GM03348 (cell line): ENCODE measurements around the gene PCSK6.

Experiments used
- DNase-seq: peaks from one replicate; pipeline ENCODE4 v3.0.0; 2012; ENCODE audit warnings: low spot score

Gene PCSK6

DNA sequence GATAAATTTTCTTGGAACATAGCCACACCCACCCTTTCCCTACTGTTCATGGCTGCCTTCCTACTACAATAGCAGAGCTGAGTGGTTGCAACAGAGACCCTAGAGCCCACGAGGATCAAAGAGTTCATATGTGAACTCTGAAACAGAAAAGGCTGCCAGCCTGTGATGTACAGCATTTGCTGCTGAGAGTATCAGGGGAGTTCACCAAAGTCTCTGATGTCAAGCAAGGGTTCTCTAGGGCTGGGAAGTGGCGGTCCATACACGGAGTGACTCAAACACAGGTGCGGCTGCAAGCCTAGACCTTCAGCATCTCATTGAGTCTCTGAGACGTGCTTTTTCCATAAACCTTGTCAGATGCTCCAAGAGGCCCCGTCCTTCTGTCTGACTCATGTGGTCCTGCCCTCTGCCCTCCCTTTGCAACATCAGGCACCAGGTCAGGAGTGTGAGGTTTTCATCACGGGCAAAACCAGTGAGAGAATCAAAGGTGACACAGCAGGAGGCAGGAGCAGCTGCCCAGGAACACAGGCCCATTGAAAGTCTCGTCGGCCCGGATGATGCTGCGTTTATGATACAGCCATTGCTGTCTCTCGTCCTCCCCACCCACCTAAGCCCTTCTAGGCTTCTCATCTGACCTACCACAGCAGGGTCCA lies 42.9 kb downstream of the PCSK6 start:
- DNase-seq = no peak

DNA sequence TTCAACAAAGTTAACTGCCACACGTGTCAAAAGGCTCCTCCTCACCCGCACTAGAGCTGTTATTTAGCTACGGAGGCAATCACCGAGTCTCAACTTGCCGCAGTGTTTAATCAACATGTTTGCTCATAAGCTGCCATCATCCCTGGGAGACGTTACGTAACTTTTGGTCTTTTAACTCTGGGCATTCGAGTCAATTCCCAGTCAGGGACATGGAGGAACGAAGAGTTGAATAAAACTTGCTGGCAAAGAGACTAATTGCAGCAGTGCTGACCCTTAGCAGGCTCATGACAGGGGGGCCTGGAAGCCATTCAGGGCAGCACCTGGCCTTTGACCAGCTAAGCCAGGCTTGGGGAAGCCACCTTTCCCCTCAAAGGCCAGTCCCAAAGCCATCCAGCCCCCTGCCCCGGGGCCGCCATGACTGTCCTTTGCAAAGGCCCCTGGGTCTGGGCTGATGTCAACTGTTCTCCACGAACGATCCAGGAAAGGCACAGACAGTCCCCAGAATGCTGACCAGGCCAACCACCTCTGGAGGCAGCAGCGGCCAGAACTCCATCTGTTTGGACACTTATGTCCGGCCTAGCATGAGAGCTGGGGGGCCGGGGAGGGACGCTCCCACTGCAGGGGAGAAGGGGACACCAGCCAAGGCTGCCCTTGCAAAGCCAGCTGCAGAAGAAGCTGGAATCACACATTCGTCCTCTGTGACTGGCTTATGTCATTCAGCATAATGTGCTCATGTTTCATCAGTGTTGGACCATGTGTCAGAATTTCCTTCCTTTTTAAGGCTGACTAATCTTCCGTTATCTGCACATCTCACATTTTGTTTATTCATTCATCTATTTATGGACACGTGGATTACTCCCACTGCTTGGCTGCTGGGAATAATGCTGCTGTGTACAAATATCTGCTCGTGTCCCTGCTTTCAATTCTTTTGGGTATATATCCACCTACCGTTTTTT lies 43.7 kb downstream of the PCSK6 start:
- DNase-seq = peak; percentile 30

DNA sequence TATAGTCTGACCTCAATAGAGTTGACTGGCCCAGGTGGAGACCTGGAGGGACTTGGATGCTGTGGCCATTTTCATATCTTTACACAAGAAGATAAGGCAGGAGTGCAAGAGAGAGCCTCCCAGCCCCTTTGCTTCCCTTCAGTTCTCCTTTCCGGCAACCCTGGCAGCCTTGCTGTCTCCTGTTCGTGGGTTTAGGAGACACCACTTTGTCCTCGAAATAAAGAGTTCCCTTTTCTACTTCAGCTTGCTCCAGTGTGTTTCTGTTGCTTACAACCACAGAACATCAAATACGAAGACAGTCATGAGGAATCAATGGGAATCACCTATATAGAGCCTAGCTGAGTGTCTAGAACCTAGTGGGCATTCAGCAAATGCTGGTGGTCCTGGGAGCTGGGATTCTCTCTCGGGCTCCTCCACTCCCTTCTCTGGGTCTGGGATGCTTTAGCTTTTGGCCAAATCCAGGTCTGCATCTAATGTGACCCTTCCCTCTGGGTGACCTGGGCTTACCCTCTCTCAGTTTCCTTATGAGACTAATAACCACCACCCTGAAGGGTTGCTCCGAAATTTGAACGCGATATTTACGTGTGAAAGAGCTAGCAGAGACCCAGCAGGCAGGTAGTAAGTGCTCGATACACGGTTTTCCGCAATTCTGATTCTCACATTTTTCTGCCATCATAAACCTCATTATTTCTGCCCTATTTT lies 44.5 kb downstream of the PCSK6 start:
- DNase-seq = no peak

DNA sequence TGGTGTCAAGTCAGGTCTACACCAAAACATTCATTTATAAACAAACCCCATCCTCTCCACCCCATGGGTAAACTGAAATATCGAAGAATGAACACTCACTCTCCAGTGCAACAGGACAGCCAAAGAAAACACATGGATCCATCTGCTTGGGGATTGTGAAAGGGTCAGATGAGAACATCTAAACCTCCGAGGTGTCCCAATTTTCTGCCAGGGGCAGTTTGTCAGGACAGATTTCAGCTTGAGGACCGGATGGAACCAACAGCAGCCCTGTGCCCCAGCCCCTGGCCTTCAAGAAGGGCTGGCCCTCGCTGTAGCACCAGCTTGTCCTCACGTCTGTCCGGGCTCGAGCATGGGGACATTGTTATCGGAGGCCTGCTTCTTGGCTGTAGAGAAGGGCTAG lies 45.5 kb downstream of the PCSK6 start:
- DNase-seq = no peak

DNA sequence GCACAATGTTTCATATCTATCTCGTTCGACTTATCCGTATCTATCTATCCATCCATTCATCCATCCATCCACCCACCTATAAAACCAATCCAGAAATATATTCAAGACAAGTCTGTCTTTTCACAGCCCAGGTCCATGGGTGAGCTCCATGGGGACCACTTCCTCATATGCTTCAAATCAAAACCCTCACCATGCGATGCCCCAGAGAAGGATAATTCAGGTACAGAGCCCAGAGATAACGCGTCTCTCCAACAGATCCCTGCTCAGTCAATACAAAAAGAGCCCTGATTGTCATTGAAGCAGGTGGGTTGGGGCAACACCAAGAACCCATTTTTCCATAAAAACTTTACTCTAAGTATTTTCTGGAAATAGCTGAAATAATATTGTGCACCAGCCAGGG lies 47.2 kb downstream of the PCSK6 start:
- no peak for DNase-seq

DNA sequence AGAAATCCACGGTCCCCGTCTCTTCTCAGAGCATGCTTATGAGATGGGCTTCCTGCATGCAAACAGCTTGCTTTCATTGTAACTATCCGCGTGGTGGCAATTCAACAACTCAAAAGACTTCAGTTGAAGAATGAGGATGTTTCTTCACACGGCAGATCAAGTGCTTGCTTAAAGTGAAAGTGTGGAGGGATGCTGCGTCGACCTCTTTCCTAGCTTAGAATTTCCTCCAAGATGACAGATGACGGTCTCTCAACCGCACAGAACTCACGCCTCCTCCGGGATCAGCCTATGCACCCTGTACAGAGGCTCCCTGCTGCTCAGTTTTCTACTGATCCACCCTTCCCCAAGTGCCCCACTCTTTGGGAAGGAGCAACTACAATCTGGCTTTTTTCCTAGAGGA lies 47.8 kb downstream of the PCSK6 start:
- no peak for DNase-seq

DNA sequence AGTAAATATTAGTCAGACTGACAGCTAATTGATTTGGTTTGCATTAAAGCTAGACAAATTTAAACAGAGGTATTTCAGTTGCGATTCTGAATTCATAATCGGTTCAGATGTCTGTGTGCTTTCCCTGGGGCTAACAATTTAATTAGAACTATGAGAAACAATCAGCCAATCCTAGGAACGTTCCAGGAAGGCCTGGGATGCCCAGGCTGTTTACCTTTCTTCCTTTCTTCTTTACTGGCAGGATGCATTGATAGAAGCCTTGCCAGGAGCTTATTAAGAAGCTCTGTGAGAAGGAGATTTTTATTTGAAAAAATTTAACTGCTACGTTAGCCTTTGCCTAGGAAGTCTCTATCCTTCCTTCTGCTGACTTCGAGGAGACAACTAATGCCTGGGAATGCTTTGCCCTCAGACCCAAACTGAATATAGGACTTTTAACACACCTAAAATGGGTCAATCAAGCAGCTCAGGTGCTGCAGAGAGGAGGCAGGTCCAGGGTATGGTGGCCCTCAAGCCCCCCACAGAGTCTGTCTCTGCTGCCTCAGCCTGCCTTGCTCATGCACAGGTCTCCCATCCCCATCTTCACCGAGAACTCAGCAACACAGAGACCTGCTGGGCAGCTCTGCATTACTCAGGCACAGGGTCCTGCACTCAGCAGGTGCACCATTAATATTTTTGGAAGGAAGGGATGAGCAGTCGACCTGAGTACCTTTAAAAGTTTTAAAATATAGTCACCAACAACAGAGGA lies 48.5 kb downstream of the PCSK6 start:
- DNase-seq = no peak

DNA sequence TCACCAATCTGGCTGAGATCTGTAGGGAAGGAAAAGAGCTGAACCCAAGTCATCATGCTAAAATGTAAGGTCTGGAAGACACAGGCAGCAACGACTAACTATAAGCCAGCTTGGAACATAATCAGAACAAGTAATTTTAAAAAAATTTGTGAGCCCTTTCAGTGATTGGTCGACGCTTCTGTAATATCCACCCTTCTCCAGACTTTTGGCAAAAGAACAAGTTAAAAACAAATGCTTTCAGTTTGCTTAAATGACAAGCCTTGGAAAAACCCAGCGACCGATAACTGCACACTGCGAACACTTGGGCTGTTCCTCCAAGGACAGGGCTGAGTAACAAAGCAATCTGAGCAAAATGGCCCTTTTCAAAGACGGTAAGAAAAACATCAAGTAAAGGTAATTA lies 49.6 kb downstream of the PCSK6 start:
- peak; percentile 87 for DNase-seq

DNA sequence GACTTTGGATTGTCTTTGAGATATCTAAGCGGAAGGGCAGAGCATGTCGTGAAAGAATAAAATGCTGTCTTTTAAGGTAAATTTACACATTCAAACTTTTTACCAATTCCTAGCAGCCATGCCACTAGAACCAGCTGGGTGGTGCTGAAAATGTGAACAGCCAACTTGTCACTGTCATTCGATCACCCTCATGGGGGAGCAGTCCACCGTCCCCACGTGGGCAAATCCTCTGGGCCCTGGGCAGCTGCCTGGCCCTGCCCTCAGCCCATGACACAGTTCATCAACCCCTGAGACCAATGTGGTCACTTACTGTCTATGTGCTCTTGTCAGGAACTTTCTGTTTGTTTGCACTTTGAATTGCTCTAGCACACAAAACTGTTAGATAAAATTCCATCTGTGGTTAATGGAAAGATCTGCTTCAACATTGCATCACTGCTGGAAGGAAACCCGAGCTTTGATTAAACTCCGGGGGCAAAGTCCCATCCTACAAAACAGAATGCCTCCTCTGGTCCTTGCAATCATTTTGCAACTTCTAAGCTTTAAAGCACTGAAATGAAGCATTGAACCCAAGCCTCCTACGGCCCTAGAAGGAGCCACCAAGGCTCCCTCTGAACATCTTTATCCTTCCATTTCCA lies 50.1 kb downstream of the PCSK6 start:
- peak; percentile 60 for DNase-seq

DNA sequence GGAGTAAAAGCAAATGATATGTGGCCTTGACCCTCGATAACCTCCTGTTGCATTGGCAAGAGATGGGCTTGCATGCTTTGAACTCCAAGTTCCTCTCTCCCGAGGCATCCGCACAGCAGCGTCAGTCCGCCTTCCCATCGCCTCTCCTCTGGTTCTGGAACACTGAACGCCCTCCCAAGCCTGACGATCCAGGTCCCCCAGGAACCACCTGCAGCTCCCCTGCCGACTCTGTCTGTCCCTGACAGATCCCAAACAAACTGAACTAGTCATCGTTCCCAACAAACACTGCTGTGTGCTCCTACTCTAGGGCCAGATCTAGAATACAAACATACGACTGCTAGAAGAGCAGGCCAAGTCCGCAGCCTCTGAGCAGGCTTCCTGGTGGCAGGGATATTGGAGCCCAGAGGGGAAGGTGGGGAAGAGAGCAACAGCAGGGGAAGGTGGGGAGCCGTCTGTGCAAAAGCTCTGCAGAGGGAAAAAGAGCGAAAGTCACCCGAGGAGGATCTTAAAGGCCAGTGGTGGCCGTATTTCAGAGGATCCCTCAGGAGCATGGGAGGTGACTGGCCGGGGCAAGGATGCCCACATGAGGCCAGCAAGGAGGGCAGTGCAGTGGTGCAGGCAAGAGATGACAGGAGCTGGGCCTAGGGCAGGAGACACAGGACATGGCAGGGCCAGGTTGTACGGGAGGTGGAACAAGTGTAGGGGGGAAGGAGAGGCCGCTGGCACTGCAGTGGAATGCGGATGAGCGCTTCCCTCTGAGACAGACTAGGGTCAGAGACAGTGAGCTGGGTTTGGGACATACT lies 50.8 kb downstream of the PCSK6 start:
- DNase-seq = no peak

DNA sequence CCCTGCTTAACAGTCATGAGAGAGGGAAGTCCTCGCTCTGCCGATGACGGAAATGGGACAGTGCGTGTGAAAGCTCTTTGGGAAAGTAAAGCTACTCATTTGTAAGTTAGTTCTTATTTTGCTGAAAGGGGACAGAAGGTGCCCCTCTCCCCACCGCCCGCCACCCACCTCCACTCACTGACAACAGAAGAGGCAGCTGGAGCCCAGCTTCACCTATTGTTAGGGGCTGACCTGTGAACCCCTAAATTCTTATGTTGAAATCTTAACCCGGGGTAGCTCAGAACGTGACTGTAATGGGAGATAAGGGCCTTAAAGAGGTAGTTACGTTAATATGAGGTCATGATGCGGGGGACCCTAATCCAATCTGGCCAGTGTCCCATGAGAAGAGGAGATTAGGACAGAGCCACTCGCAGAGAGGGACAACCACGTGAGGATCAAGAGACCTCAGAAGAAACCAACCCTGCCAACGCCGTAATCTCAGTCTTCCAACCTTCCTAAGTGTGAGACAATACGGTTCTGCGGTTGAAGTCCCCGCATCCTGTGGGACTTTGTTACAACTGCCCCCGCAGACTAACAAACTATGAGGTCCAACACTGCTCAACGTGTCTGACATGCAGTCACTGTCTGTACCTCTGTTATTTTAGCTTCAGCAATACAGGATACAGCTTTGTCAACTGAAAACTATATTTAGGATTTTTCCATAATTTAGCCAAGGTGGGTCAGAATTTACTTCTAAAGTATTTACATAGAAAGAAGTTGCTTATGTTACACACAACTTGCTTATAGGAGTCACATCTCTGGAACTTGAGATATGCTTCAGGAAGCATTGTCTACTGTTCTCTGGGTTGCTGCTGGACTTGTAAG lies 51.7 kb downstream of the PCSK6 start:
- DNase-seq = no peak

DNA sequence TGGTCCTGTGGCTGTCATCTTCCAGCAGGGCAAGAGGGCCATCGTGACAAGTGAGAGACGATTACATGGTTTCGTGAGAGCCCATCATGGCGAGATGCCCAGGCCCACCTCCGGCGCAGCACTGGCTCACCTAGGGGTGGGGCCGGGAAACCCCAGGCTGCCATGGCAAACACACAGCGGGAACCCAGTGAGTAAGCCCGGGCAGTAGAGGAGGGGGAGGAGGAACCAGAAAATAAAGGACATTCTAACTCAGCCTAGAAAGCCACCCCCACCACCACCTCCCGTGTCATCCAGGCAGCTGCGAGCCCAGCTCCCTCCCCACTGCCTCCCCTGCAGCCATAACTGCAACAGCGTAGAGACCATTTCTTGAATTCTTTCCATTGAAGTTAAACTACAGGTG lies 52.3 kb downstream of the PCSK6 start:
- no peak for DNase-seq

DNA sequence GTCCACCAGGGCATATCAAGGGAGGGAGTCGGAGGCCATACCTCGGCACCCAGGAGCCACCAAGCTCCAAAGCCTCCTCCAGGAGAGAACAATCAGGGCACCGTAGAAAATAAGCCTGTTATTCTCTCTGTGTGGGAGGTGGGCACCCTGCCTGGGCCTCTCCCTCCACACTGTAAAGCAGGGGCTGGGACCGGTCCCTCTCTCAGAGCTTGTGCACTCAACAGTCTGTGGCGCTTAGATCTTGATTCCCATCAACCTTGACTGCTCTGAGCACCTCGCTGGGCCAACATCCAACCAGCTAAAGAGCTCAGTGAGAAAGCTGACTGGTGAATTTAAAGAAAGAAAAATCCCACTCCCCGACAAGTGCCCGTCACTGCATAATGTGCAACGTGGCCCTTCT lies 53.0 kb downstream of the PCSK6 start:
- no peak for DNase-seq

DNA sequence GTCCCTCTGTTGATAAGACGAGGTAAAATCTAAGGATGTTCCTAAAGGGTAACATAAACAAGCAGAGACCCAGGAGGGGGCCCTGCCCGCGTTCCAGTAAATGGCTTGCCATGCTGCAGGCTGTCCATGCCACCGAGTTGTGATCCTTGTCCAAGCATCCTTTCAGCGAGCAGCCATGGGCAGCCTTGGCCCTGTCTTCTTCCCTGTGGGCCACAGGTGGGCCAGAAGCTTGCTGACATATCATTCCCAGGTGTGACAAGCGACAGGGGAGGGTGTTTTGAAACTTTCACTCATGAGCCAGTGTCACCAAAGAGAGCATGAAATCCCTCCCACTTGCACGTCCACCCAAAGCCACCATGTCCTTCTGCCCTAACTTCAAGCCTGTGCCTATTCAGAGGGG lies 53.7 kb downstream of the PCSK6 start:
- DNase-seq = no peak

DNA sequence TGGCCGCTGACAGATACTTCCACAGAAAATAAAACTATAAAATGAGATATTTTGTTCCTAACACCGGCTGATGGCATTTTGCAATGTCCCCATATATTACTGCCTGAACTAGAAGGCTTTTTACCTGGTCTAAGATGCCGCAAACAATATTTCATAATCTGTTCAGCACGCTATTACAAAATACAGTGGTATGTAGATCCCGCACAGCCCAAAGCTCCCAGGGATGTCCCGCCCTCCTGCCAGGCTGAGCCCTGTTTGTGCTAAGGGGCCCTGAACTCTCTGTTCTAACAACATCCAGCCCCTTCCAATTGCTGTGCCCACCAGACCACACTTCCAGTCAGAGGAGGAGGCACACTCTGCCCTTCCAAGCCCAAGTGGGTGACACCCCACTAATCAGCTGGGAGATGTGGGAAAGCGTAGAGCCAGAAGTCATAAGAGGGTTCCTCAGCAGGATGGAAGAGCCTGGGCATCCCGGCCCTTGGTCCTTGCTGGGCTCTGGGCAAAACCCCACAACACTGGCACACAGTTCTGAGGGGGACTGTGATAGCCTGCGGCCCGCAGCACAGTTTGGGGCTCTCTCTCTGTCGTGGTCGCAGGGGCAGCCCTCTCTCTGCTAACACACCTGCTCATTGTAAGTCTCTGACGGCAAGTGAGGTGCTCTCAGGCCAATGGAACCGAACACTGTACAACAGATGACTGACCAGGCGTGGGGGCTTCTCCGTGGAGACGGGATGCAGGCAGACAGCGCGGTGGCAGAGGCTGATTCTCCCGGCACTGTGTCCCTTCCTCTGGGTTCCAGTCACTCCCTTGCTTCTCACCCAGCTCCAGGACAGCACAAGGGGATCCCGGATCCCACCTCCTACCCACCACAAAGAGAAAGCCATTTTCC lies 55.2 kb downstream of the PCSK6 start:
- no peak for DNase-seq

DNA sequence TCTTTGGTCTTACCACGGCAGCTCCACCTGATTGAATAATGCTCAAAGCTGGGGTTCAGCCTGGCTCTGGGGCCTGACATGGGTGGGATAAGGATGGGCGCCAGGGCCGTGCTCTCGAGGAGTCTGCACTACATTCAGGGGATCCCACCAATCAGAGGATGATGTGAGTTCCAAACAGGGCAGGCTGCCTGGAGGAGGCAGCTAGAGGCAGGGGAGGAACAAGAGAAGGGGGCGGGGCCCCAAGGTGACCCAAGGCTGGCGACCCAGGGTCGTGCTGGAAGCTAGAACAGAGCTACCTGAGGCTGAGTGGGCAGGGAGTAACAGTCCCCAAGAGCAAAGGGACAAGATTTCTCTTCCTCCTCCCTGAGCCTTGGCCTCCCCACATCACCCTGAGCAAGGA lies 56.1 kb downstream of the PCSK6 start:
- DNase-seq = no peak

DNA sequence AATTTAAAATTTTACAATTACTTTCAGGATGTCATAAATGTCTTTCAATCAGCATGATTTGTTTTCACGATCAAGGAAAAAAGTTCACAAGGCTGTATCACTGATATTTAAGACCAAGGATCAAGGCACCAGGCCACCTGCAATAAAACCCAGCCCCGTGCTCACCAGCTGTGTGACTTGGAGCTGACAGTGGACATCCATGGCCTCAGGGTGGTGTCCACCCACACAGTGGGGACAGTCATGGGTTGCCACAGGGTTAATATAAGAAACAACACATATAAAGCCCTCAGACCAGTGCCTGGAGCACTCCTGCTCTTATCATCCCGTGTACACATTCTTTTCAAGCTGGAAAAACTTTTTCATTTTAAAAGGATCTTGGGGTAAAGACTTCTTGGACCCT lies 56.5 kb downstream of the PCSK6 start:
- DNase-seq = no peak

DNA sequence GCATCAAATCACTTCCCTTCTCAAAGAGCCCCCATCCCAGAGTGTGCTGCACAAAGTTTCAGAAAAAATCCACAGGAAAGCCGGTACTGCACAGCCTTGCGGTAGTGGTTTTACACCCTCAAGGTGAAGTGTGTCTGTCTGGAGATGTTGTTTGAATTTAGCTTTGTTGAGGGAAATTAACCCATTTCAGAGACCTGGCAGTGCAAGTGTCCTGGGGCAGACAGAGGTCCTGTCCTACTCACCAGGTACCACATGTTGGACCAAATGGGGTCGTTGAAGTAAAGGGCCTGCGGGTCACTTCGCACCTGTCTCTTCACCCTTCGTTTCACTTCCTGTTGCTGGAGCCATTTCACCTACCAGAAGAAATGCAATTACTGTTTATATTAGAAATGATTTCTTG lies 57.8 kb downstream of the PCSK6 start:
- no peak for DNase-seq

DNA sequence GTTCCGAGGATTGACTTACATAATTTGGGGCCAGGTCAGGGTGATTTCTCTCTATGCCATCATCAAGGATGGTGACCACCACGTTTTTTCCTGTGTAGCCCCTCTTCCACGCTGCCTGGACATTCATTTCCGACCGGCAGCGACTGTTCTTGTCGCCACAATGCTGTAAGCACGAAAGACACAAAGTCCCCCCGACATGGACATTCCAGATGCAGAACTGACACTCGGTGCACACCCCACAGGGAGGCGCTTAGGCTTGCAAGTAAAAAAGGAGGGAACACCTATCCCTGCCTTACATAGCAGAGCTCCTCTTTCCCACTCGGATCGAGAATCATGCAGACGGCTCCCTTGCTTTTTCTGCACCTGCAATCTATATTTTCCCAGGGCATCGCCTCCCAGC lies 58.2 kb downstream of the PCSK6 start:
- DNase-seq = no peak
